Heart left ventricle (tissue), 16 donors: Measurements from ENCODE around the gene PPIL1. TPM values are rescaled to one million over a fixed set of nuclear protein-coding genes. Genes with fewer than 3 reads are reported as not detected.

Experiments
- ATAC-seq, 4 donors: fragments of 200-7000 bp; cut with Tn5 transposase; one replicate each; pipeline ENCODE4 v1.9.1; 2020 to 2022; ENCODE audit warnings: moderate library complexity in 4 of 4, mild to moderate bottlenecking in 3 of 4, moderate number of reproducible peaks in 1 of 4
- DNase-seq, 5 donors: peaks; one replicate each; pipeline ENCODE4 v3.0.0-alpha.2; 2020
- H3K27ac ChIP-seq, 12 donors: fragments of 200-600 bp; sonication (generic) in 4 of 12; one replicate each; pipeline versions ENCODE4 v1.5.0 to v1.8.0; 2016 to 2022; ENCODE audit warnings: mild to moderate bottlenecking in 2 of 12
- H3K27me3 ChIP-seq, 9 donors: fragments of 200-600 bp; sonication (generic) in 2 of 9; one replicate each; pipeline versions ENCODE4 v1.5.1 to v1.8.0; 2016 to 2022; ENCODE audit warnings: mild to moderate bottlenecking in 3 of 9
- H3K36me3 ChIP-seq, 9 donors: fragments of 200-600 bp; sonication (generic) in 2 of 9; one replicate each; pipeline versions ENCODE4 v1.5.0 to v1.8.0; 2018 to 2022; ENCODE audit warnings: mild to moderate bottlenecking in 2 of 9
- H3K4me1 ChIP-seq, 12 donors: fragments of 200-600 bp; sonication (generic) in 4 of 12; one replicate each; pipeline versions ENCODE4 v1.5.0 to v1.8.0; 2016 to 2022; ENCODE audit warnings: mild to moderate bottlenecking in 3 of 12
- H3K4me3 ChIP-seq, 12 donors: fragments of 200-600 bp; sonication (generic) in 4 of 12; one replicate each; pipeline versions ENCODE4 v1.5.0 to v1.8.0; 2017 to 2022; ENCODE audit warnings: mild to moderate bottlenecking in 9 of 12, moderate library complexity in 4 of 12
- H3K9me3 ChIP-seq, 12 donors: fragments of 200-600 bp; sonication (generic) in 4 of 12; one replicate each; pipeline versions ENCODE4 v1.5.0 to v1.8.0; 2016 to 2022; ENCODE audit warnings: mild to moderate bottlenecking in 1 of 12
- POLR2A ChIP-seq, 2 donors: fragments of 450-650 bp; IDR thresholded peaks; one replicate each; pipeline ENCODE4 v1.6.1; 2017; ENCODE audit warnings: antibody characterized with exemption in 2 of 2, mild to moderate bottlenecking in 2 of 2, moderate library complexity in 2 of 2
- WGBS, 4 donors: extraction: QIAGEN DNeasy Blood & Tissue Kit in 2 of 4; methylation state at CpG; one replicate each; pipeline versions ENCODE4 v1.1.5 to v1.1.7; 2013 to 2018; 5-methylcytosine and 5-hydroxymethylcytosine counted together
- intact Hi-C, 10 donors: fragments of 100-400 bp; cut with DNase I; formaldehyde crosslinking; loops; one replicate each; pipeline versions ENCODE4 v1.11.1 to v1.14.2; 2022
- polyA plus RNA-seq, 2 donors: library from polyadenylated mRNA; stranded (reverse); fragments of 200-250 nt; gene quantifications; one replicate each; pipeline ENCODE4 v1.2.3, GENCODE V29; 2013
- total RNA-seq, 9 donors: library from RNA; depleted of rRNA in 2 of 9; stranded (reverse); fragments of >200 nt in 2 of 9; fragmentation: NEBNext Ultra II Directional in 3 of 9; extraction: Animal tissue kit (Norgen Biotek cat#: 25700) in 3 of 9; gene quantifications; one replicate each; pipeline versions ENCODE4 v1.1.0 to v1.2.4, GENCODE V29; 2016 to 2023
- TF ChIP-seq, protein P1 (sequence below), 12 donors: fragments of 200-600 bp; sonication (generic) in 4 of 12; IDR thresholded peaks; one replicate each; pipeline versions ENCODE4 v1.5.0 to v1.8.0; 2018 to 2022; ENCODE audit warnings: antibody characterized with exemption in 12 of 12, mild to moderate bottlenecking in 5 of 12
- donor health status: ischemic (EF 13 %, LVEDD 7.1; RV severe dilation, severe dysfunction).
- donor health status: healthy with polysubstance abuse.
- donor health status: DM: no; HTN: yes; CAD: no.
- donor health status: DM: no; HTN: no; CAD: no.
- donor health status: ischemic (EF 25% LVEDD 6.9; RV normal size, moderate dysfunction).
- donor health status: ischemic (EF 25% LVEDD 5.7; RV mildly dilated, moderate dysfunction).
- donor health status: healthy.
- donor health status: DM: yes; HTN: yes; CAD: no.
- donor health status: ischemic (EF 35%, LVEDD 5.7; RV mildly dilated, moderate dysfunction).
- donor health status: nonischemic (EF 11% LVEDD 7.7; RV severe dilation, severe dysfunction).
- donor health status: DM: yes; HTN: yes; CAD: no.
- donor health status: PGD.
- donor health status: ischemic (EF 29% LVEDD 5.4; RV normal size, mild dysfunction).
- donor health status: nonischemic (EF 23%, LVEDD 6.1; RV moderate dilation, normal function).

Gene PPIL1
- total and polyA plus RNA-seq, 11 donors: 30.9 to 69.3 (median 42.6) TPM

DNA sequence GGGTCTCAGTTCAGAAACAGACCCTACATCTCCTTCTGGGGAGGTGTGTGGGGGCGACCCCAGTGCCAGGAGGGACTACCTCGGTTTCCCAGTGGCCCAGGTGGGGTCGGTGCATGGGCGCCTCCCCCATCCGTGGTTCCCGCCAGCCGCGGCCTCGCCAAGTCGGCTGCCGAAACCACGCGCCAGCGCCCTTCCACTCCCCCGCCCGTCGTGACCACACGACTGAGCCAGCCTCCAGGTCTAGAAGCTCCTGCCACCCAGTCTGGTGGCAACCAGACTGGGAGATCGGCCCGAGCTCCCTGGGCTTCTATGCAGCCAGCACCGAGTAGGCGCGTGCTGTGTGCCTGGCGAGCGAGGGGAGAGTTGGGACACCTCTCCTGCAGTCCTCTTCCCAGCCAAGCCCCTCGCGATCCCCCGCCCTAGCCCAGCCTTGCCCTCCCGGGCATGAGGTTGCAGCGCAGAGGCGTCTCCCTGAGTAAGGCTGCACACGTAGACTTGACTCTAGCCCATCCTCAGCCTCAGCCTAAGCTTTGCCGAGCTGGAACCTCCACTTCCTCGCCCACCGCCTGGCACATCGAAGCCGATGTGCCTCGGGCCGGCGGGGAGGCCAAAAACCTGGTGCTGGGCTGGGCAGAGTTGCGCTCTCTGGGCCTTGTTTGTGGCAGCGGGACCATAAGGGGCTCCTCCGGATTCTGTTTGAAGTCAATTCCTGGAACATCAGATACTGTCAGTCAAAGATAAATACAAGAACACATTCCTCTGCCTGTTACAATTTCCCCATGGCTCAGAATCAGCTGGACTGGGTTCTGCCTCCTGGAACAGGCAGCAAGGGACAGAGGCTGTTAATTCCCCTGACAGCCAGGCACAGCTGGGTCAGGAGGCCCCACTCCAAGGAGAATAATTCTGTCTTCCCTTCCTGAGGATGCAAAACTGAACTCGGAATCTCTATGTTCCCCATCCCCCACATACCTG lies 33.9 kb downstream of the PPIL1 start:
- H3K4me3 ChIP-seq: peak overlapping the region; percentile 33 to 76 (median 60)
- TF ChIP-seq, protein P1, sequence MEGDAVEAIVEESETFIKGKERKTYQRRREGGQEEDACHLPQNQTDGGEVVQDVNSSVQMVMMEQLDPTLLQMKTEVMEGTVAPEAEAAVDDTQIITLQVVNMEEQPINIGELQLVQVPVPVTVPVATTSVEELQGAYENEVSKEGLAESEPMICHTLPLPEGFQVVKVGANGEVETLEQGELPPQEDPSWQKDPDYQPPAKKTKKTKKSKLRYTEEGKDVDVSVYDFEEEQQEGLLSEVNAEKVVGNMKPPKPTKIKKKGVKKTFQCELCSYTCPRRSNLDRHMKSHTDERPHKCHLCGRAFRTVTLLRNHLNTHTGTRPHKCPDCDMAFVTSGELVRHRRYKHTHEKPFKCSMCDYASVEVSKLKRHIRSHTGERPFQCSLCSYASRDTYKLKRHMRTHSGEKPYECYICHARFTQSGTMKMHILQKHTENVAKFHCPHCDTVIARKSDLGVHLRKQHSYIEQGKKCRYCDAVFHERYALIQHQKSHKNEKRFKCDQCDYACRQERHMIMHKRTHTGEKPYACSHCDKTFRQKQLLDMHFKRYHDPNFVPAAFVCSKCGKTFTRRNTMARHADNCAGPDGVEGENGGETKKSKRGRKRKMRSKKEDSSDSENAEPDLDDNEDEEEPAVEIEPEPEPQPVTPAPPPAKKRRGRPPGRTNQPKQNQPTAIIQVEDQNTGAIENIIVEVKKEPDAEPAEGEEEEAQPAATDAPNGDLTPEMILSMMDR (IDR thresholded peaks at IDR 0.05): no peak
- peak in 1 of 2 donors; percentile 20 for TF ChIP-seq POLR2A (IDR thresholded peaks at IDR 0.05)
- no peaks in the 10 kb centered on the region for H3K9me3 ChIP-seq
- peaks cover 4 to 61% (median 17%) of the 10 kb centered on the region in 12 donors for H3K4me1 ChIP-seq
- H3K27ac ChIP-seq: peak overlapping the region; percentile 65 to 91 (median 75)
- H3K36me3 ChIP-seq: no peaks in the 10 kb centered on the region
- H3K27me3 ChIP-seq: peaks cover 0 to 24% (median 0%) of the 10 kb centered on the region in 9 donors
- DNase-seq (peak in 4 of 5 donors; percentile 46 to 70 (median 65)), ATAC-seq (peak; percentile 0 to 46 (median 5))
- intact Hi-C loops: loop anchor here in 2 of 10 donors (5.0 to 10.0 kb wide), 3 partner anchors 33 to 226 kb away; no protein-coding TSS in a partner anchor
- 9 to 25% (median 14%) methylated on average over 16 to 44 of the region's 44 CpGs for WGBS, 4 donors

DNA sequence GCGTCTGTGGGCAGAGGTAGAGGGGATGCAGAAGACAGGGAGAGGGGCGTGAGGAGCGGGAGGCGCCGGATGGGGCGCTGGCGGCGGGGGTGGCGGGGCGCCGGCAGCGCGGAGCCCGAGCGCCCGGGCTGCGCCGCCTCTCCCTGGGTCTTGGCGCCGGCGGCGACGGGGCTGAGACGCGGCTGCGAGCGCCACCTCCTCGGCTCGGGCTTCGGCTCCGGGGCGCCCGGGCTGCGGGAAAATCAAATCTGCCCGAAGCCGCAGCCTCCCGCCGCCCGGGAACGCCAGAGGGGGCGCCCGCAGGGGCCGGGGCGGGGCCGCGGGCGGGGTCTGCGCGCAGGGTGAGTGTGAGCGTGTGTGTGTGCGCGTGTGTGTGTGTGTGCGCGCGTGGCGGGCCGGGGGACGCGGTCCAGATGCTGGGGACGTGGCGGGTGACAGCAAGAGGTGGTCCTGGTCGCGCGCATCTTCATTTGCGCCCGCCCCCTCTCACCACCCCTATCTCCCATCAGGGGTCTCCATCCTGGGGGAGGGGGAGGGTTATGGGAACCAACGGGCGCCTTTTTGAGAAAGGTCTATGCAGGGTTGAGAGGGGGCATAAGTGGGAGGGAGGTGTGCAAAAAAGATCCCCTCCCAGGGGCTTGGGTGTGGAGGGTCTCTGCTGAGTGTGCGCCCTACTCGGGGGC lies 34.7 kb downstream of the PPIL1 start:
- peaks cover 4 to 61% (median 17%) of the 10 kb centered on the region in 12 donors for H3K4me1 ChIP-seq
- no peak for TF ChIP-seq POLR2A (IDR thresholded peaks at IDR 0.05)
- TF ChIP-seq, protein P1 (IDR thresholded peaks at IDR 0.05): peak in 10 of 12 donors; percentile 9 to 56 (median 42)
- peak overlapping the region; percentile 65 to 91 (median 75) for H3K27ac ChIP-seq
- H3K4me3 ChIP-seq: peak overlapping the region; percentile 33 to 76 (median 60)
- ATAC-seq (peak in 3 of 4 donors; percentile 6 to 43 (median 24)), DNase-seq (peak; percentile 59 to 80 (median 75))
- 1 to 2% (median 1%) methylated on average over 22 to 70 of the region's 70 CpGs for WGBS, 4 donors
- H3K9me3 ChIP-seq: no peaks in the 10 kb centered on the region
- intact Hi-C loops: loop anchor here in 2 of 10 donors (5.0 to 10.0 kb wide), 3 partner anchors 33 to 225 kb away; no protein-coding TSS in a partner anchor
- H3K27me3 ChIP-seq: peaks cover 0 to 24% (median 0%) of the 10 kb centered on the region in 9 donors
- H3K36me3 ChIP-seq: no peaks in the 10 kb centered on the region

DNA sequence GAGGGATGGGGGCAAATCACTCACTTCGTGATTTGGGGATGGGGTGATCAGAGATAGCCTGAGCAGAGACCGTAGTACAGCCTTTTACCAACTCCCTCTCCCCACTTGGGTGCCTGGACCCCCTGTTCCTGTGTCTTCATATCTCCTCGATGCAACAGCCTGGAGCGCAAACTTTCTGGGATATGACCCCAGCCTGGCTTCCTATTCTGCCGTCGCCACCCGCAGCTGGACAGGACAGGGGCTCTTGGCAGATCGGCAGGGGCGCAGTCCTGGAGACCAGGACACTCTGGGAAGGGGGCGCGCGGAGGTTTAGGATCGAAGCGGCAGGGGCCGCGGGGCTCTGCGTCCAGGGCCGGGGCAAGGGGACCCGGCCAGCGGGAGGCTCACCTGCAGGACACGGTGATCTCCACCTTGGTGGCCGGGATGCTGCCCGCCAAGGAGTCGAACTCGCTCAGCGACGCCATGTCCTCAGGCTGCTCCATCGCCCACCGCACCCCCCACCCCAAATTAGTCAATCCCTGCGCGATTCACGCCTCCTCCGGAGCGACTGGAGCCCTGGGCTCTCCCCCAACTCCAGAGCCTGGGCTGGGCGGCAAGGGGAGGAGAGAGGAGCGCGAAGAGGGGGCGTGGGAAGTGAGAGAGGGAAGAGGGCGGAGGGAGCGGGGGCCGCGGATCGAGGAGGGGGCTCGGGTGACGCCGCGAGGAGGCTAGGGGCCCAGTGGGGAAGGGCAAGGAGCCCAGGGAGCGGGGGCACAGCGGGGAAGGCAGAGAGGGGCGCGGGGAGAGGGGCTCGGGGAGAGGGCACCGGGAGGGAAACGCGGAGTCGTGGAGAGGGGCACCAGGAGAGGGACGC lies 35.5 kb downstream of the PPIL1 start, which contains the start of gene CPNE5:
Gene CPNE5 (minus strand): TSS at position 549 of the 853 bp plus-strand sequence. CDS start 67 bp downstream, at position 482.
- 8 to 17% (median 11%) methylated on average over 27 to 57 of the region's 57 CpGs for WGBS, 4 donors
- Histone ChIP-seq H3K27me3 (peaks cover 0 to 24% (median 0%) of the 10 kb centered on the region in 9 donors), H3K4me3 (peak within 1 kb of the TSS; percentile 33 to 76 (median 60)), H3K36me3 (no peaks in the 10 kb centered on the region), H3K4me1 (peaks cover 4 to 62% (median 18%) of the 10 kb centered on the region in 12 donors), H3K9me3 (no peaks in the 10 kb centered on the region), H3K27ac (peak within 1 kb of the TSS; percentile 65 to 91 (median 75))
- intact Hi-C loops: no loop called here
- TF ChIP-seq, protein P1 (IDR thresholded peaks at IDR 0.05): no peak
- no peak for TF ChIP-seq POLR2A (IDR thresholded peaks at IDR 0.05)
- peak in 3 of 4 donors; percentile 4 to 14 (median 11) for ATAC-seq
- peak; percentile 43 to 76 (median 59) for DNase-seq
